WTC11 (cell line): Measurements from ENCODE around the gene CDX2.

Experiments used
- OVOL2 ChIP-seq: fragments of 250-450 bp; sonication (Bioruptor Pico); IDR thresholded peaks from 2 replicates; pipeline ENCODE4 v1.9.0; 2021; ENCODE audit warnings: mild to moderate bottlenecking, borderline replicate concordance
- SP1 ChIP-seq: sonication (generic); formaldehyde crosslinking; conservative IDR thresholded peaks from 2 replicates; pipeline ENCODE4 v1.8.1; 2022; ENCODE audit warnings: missing genetic modification reagents
- TEAD4 ChIP-seq: sonication (generic); formaldehyde crosslinking; IDR thresholded peaks from 2 replicates; pipeline ENCODE4 v1.8.0; 2022; ENCODE audit warnings: mild to moderate bottlenecking, missing genetic modification reagents
- TF ChIP-seq, protein P1 (sequence below): sonication (generic); formaldehyde crosslinking; conservative IDR thresholded peaks from 2 replicates; pipeline ENCODE4 v1.8.1; 2022; ENCODE audit warnings: mild to moderate bottlenecking, missing genetic modification reagents
- TF ChIP-seq, protein P2 (sequence below): sonication (generic); formaldehyde crosslinking; conservative IDR thresholded peaks from 2 replicates; pipeline ENCODE4 v1.8.1; 2023; ENCODE audit warnings: mild to moderate bottlenecking, low read depth, missing genetic modification reagents, moderate library complexity
- TF ChIP-seq, protein P3 (sequence below): fragments of 200-600 bp; IDR thresholded peaks from 2 replicates; pipeline ENCODE4 v1.8.0; 2022; ENCODE audit warnings: antibody characterized with exemption

DNA sequence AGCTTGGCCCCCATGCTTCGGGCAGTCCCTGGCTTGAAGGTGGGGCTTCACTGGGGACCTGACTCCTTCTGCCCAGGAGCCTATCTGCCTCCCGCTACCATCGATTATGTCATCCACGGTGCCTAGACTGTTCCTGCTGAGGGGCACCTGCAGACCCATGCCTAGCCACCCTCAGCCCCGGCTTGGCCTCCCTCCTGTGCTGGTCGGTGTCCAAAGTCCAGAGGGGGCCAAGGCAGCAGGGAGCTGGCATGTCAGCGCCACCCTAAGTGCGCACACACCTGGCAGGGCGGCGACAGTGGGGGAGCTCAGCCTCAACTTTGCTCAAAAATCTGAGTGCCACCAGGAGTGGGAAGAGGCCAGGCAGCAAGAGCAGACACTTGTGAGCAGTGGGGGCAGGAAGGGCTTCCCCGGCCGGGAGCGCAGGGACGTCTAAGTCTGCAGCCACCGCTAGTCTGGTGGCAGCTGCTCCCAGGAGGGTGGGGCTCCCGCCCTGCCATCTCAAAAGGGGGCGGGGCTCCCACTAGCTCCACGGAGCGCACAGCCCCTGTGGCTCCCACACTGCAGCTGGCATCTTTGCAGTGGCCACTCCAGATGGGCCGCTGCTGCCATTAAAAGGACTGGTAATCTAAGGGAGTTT is 32.8 kb upstream of the CDX2 start:
- TF ChIP-seq, protein P1, sequence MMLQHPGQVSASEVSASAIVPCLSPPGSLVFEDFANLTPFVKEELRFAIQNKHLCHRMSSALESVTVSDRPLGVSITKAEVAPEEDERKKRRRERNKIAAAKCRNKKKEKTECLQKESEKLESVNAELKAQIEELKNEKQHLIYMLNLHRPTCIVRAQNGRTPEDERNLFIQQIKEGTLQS (CRISPR knock-in tag): no peak
- TF ChIP-seq, protein P2, sequence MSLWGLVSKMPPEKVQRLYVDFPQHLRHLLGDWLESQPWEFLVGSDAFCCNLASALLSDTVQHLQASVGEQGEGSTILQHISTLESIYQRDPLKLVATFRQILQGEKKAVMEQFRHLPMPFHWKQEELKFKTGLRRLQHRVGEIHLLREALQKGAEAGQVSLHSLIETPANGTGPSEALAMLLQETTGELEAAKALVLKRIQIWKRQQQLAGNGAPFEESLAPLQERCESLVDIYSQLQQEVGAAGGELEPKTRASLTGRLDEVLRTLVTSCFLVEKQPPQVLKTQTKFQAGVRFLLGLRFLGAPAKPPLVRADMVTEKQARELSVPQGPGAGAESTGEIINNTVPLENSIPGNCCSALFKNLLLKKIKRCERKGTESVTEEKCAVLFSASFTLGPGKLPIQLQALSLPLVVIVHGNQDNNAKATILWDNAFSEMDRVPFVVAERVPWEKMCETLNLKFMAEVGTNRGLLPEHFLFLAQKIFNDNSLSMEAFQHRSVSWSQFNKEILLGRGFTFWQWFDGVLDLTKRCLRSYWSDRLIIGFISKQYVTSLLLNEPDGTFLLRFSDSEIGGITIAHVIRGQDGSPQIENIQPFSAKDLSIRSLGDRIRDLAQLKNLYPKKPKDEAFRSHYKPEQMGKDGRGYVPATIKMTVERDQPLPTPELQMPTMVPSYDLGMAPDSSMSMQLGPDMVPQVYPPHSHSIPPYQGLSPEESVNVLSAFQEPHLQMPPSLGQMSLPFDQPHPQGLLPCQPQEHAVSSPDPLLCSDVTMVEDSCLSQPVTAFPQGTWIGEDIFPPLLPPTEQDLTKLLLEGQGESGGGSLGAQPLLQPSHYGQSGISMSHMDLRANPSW (CRISPR knock-in tag): no peak
- TF ChIP-seq OVOL2 (no peak), SP1 (CRISPR knock-in tag) (no peak), TEAD4 (CRISPR knock-in tag) (no peak)
- TF ChIP-seq, protein P3, sequence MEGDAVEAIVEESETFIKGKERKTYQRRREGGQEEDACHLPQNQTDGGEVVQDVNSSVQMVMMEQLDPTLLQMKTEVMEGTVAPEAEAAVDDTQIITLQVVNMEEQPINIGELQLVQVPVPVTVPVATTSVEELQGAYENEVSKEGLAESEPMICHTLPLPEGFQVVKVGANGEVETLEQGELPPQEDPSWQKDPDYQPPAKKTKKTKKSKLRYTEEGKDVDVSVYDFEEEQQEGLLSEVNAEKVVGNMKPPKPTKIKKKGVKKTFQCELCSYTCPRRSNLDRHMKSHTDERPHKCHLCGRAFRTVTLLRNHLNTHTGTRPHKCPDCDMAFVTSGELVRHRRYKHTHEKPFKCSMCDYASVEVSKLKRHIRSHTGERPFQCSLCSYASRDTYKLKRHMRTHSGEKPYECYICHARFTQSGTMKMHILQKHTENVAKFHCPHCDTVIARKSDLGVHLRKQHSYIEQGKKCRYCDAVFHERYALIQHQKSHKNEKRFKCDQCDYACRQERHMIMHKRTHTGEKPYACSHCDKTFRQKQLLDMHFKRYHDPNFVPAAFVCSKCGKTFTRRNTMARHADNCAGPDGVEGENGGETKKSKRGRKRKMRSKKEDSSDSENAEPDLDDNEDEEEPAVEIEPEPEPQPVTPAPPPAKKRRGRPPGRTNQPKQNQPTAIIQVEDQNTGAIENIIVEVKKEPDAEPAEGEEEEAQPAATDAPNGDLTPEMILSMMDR: no peak
